Stimulated activated CD4-positive, alpha-beta T cell treated with anti-CD3 and anti-CD28 coated beads, TNF-alpha, amount 100 ng/mL, for 1 hour (primary cell): Measurements from ENCODE around the gene PLCB3.
"Not testable (repeated sequence)": the region's sequence is repeated elsewhere in the genome, so short reads cannot be mapped to it uniquely, and the experiment has no call there.

ENCODE experiments used
- DNase-seq, 3 donors: peaks; one replicate each; pipeline ENCODE4 v3.0.0-alpha.2; 2020; ENCODE audit warnings: low read depth in 3 of 3, low spot score in 1 of 3

Gene PLCB3

GRCh38 chr11:64303109-64304031 is 52.0 kb downstream of the PLCB3 start:
- DNase-seq = no peak

GRCh38 chr11:64304032-64304315 is 52.6 kb downstream of the PLCB3 start:
- DNase-seq = no peak

DNA sequence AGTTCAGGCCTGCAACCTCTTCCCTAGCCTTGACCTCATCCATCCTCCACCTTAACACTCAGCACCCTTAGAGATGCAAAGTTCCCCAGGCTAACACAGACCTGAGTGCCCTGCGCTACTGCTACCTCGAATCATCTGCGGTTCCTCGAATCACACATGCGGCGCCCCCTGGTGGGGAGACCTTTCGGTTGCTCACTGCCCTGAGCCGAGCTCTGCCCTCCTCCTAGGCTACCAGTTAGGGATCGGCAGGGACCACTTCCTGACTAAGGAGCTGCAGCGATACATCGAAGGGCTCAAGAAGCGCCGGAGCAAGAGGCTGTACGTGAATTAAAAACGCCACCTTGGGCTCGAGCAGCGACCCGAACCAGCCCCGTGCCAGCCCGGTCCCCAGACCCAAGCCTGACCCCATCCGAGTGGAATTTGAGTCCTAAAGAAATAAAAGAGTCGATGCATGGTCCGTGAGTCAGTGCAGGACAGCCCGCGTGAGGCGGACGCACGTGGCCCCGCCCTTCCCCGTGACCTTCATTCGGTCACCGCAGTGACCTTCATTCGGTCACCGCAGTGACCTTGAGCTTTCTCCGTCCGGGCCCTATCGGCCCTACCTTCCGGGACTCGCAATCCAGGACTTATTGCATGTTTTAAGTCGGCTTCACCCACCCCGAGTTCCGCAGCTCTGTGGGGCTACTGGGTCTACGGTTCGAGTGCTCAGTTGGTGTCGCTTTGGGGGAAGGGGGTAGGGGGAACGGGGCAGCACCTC is 53.2 kb downstream of the PLCB3 start:
- peak; percentile 83 to 94 (median 84) for DNase-seq

- DNase-seq = peak; percentile 99
These were observed 53.9 kb downstream of the PLCB3 start, which contains the start of gene ESRRA for GRCh38 chr11:64305075-64305690. Gene ESRRA (plus strand): TSS chr11:64305524. CDS start chr11:64307180, 1,656 bp downstream.

DNA sequence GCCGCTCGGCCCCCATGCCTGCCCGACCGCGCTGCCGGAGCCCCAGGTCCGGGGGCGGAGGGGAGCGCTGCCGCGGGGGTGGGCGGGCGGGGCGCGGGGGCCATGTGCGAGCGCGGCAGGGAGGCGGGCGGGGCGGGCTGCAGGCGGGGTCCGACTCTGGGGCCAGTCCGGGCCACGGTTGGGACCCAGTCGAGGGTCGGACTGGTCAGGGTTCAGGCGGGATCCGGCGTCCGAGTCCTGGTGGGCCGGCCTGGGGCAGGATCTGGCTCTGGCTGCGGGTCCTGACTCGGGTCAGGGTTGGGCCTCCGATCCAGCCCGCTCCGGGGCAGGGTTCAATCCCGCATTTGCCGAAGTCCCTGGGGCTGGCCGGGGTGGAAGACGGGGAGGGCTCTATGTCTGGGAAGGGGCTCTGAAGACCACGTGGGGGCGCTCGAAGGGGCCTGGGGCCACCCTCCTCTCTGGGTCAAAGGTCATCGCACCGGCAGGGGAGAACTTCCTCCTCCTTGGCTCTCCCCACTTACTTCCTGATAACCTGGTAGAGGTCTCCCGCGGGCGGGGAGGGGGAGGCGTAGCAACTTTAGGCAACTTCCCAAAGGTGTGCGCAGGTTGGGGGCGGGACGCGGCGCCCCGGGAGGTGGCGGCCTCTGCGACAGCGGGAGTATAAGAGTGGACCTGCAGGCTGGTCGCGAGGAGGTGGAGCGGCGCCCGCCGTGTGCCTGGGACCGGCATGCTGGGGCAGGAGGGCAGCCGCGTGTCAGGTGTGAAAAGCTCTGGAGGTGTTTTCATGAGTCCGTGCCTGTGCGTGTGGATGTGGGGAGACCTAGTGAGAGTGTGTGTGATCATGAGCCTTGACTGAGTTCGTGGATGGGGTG is 54.6 kb downstream of the PLCB3 start:
- peak in 2 of 3 donors; percentile 51 to 56 for DNase-seq

DNA sequence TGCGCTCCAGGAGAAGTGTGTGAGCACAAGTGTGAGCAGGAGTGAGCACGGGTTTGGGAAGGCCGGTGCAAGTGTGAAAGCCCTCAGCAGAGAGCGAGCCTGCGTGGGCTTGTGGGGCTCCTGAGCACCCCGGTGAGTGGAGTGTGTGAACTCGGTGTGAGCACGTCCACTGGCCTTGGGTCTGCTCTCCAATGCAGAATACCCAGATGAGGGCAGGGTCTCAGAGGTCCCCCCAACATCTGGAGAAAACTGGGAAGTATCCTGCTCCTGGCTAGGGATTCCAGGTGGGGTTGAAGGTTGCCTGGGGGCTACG is 55.2 kb downstream of the PLCB3 start:
- no peak for DNase-seq

GRCh38 chr11:64306876-64307622 is 55.7 kb downstream of the PLCB3 start:
- DNase-seq = no peak

DNA sequence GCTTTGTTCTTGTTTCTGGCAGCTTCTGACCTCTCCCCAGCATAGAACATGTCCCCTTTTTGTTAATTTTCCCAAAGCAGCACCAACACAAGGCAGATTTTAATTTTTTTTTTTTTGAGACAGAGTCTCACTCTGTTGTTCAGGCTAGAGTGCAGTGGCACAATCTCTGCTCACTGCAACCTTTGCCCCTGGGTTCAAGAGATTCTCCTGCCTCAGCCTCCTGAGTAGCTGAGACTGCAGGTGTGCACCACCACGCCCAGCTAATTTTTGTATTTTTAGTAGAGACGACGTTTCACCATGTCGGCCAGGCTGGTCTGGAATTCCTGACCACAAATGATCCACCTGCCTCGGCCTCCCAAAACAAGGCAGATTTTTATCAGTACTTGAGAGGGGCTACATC is 56.5 kb downstream of the PLCB3 start:
- DNase-seq = not testable (repeated sequence)

- no peak for DNase-seq
These were observed 61.6 kb downstream of the PLCB3 start for GRCh38 chr11:64312947-64313346.

GRCh38 chr11:64313491-64314145 is 62.3 kb downstream of the PLCB3 start:
- no peak for DNase-seq

GRCh38 chr11:64314146-64314804 is 62.9 kb downstream of the PLCB3 start:
- no peak for DNase-seq

DNA sequence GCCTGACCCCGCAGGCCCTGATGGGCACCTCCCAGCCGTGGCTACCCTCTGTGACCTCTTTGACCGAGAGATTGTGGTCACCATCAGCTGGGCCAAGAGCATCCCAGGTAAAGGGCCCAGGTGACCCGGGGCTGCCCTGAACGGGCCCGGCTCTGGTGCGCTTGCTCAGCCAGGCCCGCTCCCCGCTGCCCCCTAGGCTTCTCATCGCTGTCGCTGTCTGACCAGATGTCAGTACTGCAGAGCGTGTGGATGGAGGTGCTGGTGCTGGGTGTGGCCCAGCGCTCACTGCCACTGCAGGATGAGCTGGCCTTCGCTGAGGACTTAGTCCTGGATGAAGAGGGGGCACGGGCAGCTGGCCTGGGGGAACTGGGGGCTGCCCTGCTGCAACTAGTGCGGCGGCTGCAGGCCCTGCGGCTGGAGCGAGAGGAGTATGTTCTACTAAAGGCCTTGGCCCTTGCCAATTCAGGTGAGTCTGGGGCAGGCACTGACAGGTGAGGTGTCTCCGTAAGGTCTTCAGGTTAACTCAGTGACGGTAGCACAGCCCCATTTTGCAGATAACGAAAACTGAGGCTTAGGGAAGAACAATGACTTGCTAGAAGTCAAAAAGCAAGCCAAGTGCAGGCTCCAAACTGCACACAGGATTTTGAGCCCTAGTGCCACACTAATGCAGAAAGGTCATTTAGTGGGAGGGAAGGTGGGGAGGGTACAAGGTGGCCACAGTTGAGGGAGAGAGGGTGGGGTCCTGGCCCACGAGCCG is 63.7 kb downstream of the PLCB3 start:
- DNase-seq = no peak

- not testable (repeated sequence) for DNase-seq
These were observed 64.6 kb downstream of the PLCB3 start for GRCh38 chr11:64315667-64316526.

- peak in 1 of 3 donors; percentile 33 for DNase-seq
These were observed 65.5 kb downstream of the PLCB3 start for GRCh38 chr11:64316672-64317324.

DNA sequence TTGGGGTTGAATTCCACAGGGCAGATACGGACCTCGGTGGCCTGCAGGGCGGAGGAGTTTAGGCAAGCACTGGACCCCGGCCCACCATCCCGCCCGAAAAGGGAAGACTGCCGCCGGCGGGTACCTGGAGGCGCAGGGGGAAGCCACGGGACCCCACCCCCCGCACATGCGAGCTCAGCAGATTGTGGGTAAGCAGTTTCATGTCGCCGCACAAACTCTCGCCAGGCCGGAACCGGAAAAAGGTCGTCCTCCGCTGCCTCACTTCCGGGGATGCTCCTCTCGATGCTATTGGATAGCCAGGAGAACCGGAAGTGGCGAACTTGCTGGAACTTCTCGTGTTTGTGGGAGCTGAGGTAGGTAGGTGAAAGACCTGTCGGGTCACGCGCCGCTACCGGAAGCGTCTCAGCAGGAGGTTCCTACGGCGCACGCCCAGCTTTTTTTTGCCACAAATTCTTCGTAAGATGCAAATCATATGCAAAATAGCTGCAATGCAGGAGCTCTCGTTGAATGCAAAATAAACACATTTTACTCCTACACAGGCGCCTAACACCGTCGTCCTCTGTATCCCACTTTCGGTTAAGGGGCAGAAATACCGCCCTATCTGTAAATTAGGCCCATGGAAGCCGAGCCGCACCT is 66.1 kb downstream of the PLCB3 start, which contains the start of gene TRMT112:
Gene TRMT112 (minus strand): TSS at position 235 of the 636 bp plus-strand sequence. CDS start 33 bp downstream, at position 202.
- DNase-seq = peak; percentile 81 to 95 (median 88)
